NCI-H345 treated with DMSO at 0.1 percent for 48 hours (cell line): ENCODE results near the gene SLC25A17.
"Not testable (repeated sequence)": the region's sequence is repeated elsewhere in the genome, so short reads cannot be mapped to it uniquely, and the experiment has no call there.

Experiments used
- DNase-seq: peaks from one replicate; lab custom pipeline; 2025; ENCODE audit not compliant: unreplicated experiment; lab: John Stamatoyannopoulos, UW

SLC25A17 gene

DNA sequence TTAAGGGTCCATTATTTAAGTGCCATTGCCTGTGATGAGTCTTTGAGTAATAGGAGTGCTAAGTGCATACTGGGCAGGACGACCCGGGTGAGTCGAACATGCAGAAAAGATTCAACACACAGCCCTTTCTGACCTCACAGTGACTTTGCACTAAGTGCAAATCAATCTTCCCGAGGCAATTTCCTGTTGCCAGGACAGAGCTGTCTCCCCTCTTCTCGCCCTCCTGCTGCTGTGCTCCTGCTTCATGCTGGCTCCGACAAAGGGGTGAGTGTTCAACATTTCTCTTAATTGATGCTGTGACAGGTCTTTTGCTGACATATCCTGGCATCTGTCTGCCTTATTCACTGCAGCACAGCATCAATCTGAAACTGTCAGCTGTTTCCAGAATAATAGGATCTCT, 97.9 kb downstream of the SLC25A17 start:
- DNase-seq, result peak; percentile 76

DNA sequence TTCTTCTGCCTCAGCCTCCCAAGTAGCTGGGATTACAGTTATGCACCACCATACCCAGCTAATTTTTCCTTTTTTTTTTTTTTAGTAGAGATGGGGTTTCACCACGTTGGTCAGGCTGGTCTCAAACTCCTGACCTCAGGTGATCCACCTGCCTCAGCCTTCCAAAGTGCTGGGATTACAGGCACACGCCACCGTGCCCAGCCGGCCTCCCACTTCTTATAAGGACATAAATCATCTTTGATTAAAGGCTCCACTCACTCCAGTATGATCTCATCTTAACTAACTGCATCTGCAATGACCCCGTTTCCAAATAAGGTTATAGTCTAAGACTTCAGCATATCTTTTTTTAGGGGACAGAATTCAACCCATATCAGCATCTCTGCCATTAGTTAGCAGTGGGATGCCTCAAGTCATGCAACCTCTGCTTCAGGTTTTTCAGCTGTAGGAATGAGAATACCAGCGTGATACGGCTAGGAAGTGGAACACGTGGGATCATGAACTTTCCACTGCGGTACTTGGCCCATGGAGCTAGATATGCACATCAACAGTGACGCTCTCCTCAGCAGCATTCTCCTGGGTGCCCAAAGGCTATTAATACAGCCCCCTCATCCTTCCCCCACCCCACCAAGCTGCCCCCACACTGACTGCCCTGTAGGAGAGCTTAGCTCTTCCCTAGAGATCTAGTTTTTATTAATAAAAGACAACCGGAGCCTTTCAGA, 98.4 kb downstream of the SLC25A17 start:
- DNase-seq, result no peak

GRCh38 chr22:40720156-40720537, 99.0 kb downstream of the SLC25A17 start:
- not testable (repeated sequence) for DNase-seq
